Kidney (tissue), 14 donors: ENCODE measurements around the gene BCKDK. TPM values are rescaled to one million over a fixed set of nuclear protein-coding genes. Genes with fewer than 3 reads are reported as not detected.

Source experiments
- DNase-seq, 5 donors: peaks; one replicate each; pipeline ENCODE4 v3.0.0-alpha.2; 2013 to 2020
- FAIRE-seq: peaks from 2 replicates; lab custom pipeline; 2012; peaks lifted over from hg19 to GRCh38; lab: Jason Lieb, UNC
- H3K27ac ChIP-seq, 2 donors: one replicate each; pipeline ENCODE4 v1.7.0; 2013; ENCODE audit warnings: low read depth in 2 of 2, low read length in 2 of 2, inconsistent platforms in 1 of 2
- H3K27me3 ChIP-seq: one replicate; pipeline ENCODE4 v1.7.1; 2013; ENCODE audit warnings: low read length, inconsistent platforms; ENCODE audit not compliant: control insufficient read depth, insufficient read depth
- H3K36me3 ChIP-seq, 3 donors: one replicate each; pipeline versions ENCODE4 v1.7.0 to v1.7.1; 2013; ENCODE audit warnings: low read length in 3 of 3, control low read depth in 1 of 3, inconsistent platforms in 1 of 3; ENCODE audit not compliant: insufficient read depth in 3 of 3, control insufficient read depth in 2 of 3
- H3K4me1 ChIP-seq, 3 donors: one replicate each; pipeline versions ENCODE4 v1.7.0 to v1.7.1; 2013; ENCODE audit warnings: low read length in 3 of 3, inconsistent platforms in 1 of 3, low read depth in 1 of 3; ENCODE audit not compliant: control insufficient read depth in 2 of 3, insufficient read depth in 2 of 3
- H3K4me3 ChIP-seq, 3 donors: one replicate each; pipeline versions ENCODE4 v1.7.0 to v1.8.1; 2013; ENCODE audit warnings: low read length in 3 of 3, control low read depth in 1 of 3, inconsistent platforms in 1 of 3
- H3K9ac ChIP-seq, 3 donors: one replicate each; pipeline versions ENCODE4 v1.7.0 to v1.7.1; 2013; ENCODE audit warnings: low read length in 3 of 3, control low read depth in 1 of 3, inconsistent platforms in 1 of 3
- H3K9me3 ChIP-seq, 3 donors: one replicate each; pipeline versions ENCODE4 v1.7.0 to v1.7.1; 2013; ENCODE audit warnings: low read length in 3 of 3, control low read depth in 1 of 3, inconsistent platforms in 1 of 3; ENCODE audit not compliant: control insufficient read depth in 2 of 3, insufficient read depth in 1 of 3
- intact Hi-C: fragments of 100-400 bp; cut with DNase I; formaldehyde crosslinking; loops from one replicate; pipeline ENCODE4 v1.11.1; 2022
- polyA plus RNA-seq: library from polyadenylated mRNA; stranded (reverse); fragments of 350-450 nt; fragmentation: Illumina TruSeq; extraction: RNeasy Lipid Tissue Mini Kit (QIAGEN cat#74804); gene quantifications from one replicate; pipeline ENCODE4 v1.2.3, GENCODE V29; 2014; ENCODE audit warnings: low read depth, low replicate concordance; ENCODE audit not compliant: insufficient read depth
- total RNA-seq: library from RNA; stranded (reverse); fragmentation: NEBNext Ultra II Directional; extraction: Animal tissue kit (Norgen Biotek cat#: 25700); gene quantifications from one replicate; pipeline ENCODE4 v1.2.1, GENCODE V29; 2021
- TF ChIP-seq, protein P1 (sequence below): IDR thresholded peaks from 3 replicates; pipeline ENCODE4 v1.5.1; 2012; ENCODE audit warnings: mild to moderate bottlenecking, moderate library complexity, borderline replicate concordance; ENCODE audit not compliant: insufficient read depth; ENCODE audit errors: extremely low read depth
- donor health status: control.
- donor health status: control.
- donor health status: control.
- donor health status: control.
- donor health status: control.
- donor health status: DM: yes; HTN: yes; CAD: no.
- donor health status: Normal renal cell carcinoma (clear cell type).

Gene BCKDK
- total and polyA plus RNA-seq, 2 donors from 2014 or later = 47.6 to 70.6 TPM

GRCh38 chr16:31132303-31132979 lies 24.3 kb downstream of the BCKDK start:
- TF ChIP-seq, protein P1, sequence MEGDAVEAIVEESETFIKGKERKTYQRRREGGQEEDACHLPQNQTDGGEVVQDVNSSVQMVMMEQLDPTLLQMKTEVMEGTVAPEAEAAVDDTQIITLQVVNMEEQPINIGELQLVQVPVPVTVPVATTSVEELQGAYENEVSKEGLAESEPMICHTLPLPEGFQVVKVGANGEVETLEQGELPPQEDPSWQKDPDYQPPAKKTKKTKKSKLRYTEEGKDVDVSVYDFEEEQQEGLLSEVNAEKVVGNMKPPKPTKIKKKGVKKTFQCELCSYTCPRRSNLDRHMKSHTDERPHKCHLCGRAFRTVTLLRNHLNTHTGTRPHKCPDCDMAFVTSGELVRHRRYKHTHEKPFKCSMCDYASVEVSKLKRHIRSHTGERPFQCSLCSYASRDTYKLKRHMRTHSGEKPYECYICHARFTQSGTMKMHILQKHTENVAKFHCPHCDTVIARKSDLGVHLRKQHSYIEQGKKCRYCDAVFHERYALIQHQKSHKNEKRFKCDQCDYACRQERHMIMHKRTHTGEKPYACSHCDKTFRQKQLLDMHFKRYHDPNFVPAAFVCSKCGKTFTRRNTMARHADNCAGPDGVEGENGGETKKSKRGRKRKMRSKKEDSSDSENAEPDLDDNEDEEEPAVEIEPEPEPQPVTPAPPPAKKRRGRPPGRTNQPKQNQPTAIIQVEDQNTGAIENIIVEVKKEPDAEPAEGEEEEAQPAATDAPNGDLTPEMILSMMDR = no peak
- peak in 1 of 5 donors; percentile 45 for DNase-seq
- H3K27ac ChIP-seq = peak overlapping the region; percentile 37 to 63
- H3K4me3 ChIP-seq = no peak overlapping the region
- no peak for FAIRE-seq
- peaks cover 0 to 46% (median 21%) of the 10 kb centered on the region in 3 donors for H3K4me1 ChIP-seq
- no peak overlapping the region for H3K9ac ChIP-seq
- H3K9me3 ChIP-seq = no peaks in the 10 kb centered on the region
- intact Hi-C loops = no loop called here
- H3K36me3 ChIP-seq = peaks cover 3 to 29% (median 8%) of the 10 kb centered on the region in 3 donors
- H3K27me3 ChIP-seq = no peaks in the 10 kb centered on the region

GRCh38 chr16:31133046-31133501 lies 24.9 kb downstream of the BCKDK start:
- Histone ChIP-seq H3K4me3 (peak overlapping the region in 1 of 3 donors; percentile 87), H3K36me3 (peaks cover 3 to 24% (median 5%) of the 10 kb centered on the region in 3 donors), H3K9me3 (no peaks in the 10 kb centered on the region), H3K27me3 (no peaks in the 10 kb centered on the region), H3K27ac (peak overlapping the region in 1 of 2 donors; percentile 63), H3K9ac (no peak overlapping the region), H3K4me1 (peaks cover 0 to 42% (median 21%) of the 10 kb centered on the region in 3 donors)
- TF ChIP-seq, protein P1 = no peak
- DNase-seq (peak in 1 of 5 donors; percentile 50), FAIRE-seq (no peak)
- intact Hi-C loops = no loop called here

- DNase-seq (no peak), FAIRE-seq (no peak)
- Histone ChIP-seq H3K9ac (peak overlapping the region in 2 of 3 donors; percentile 41 to 97), H3K4me3 (peak overlapping the region; percentile 42 to 91 (median 87)), H3K9me3 (no peaks in the 10 kb centered on the region), H3K27ac (peak overlapping the region; percentile 90 to 94), H3K4me1 (peaks cover 0 to 43% (median 21%) of the 10 kb centered on the region in 3 donors), H3K36me3 (peaks cover 2 to 24% (median 3%) of the 10 kb centered on the region in 3 donors), H3K27me3 (no peaks in the 10 kb centered on the region)
- intact Hi-C loops = no loop called here
- TF ChIP-seq, protein P1 = no peak
Observed at GRCh38 chr16:31134091-31134571, 25.9 kb downstream of the BCKDK start.
